Effector CD4-positive, alpha-beta T cell (primary cell): ENCODE results near the gene BCL2L2.
A peak's percentile ranks its signal among the peaks of the same experiment; 100 is the strongest.

Source experiments
- DNase-seq: peaks from one replicate; pipeline ENCODE4 v3.0.0-alpha.2; 2020

BCL2L2 gene

GRCh38 chr14:23299986-23300686 lies 6.5 kb upstream of the BCL2L2 start:
- DNase-seq = no peak

DNA sequence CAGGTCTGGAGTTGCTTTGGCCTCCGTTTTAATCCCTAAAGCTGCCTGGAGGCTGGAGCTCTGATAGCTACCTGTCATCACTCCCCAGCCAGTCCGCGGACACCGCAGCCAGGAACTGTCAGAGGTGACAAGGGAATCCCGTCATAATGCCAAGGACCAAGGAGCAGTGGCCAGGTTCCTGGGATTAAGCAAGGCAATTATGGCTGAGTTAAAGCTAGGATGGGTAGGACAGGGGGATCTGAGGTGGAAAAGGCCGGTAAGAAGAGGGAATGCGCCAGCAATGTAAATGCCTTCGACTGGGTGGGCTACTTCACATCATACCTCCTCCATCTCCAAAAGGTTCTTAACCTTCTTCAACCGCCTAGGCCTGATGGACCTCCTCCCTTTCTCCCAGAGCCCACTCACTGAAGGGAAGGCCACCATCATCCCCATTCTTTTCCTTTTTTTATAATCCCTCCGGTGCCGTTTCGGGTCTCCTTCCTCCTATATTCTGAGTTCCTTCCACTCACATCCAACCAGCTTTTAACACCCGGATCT lies 5.9 kb upstream of the BCL2L2 start:
- peak; percentile 19 for DNase-seq

GRCh38 chr14:23301288-23301968 lies 5.2 kb upstream of the BCL2L2 start:
- peak; percentile 93 for DNase-seq

DNA sequence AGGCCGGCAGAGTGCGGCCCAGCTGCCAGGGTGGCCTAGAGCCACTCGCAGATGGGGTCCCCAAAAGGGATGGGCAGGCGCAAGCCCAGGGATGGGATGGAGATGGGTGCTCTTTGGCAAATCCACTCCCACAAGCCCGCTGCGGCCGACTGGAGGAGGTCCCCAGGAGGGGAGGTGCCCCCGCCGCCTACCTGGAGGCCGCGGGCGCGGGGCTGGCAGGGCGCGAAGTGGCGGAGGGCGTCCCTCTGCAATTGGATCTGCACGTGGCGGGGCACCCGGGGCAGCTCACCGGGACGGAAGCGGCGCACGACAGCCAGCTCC lies 4.7 kb upstream of the BCL2L2 start:
- peak; percentile 58 for DNase-seq

DNA sequence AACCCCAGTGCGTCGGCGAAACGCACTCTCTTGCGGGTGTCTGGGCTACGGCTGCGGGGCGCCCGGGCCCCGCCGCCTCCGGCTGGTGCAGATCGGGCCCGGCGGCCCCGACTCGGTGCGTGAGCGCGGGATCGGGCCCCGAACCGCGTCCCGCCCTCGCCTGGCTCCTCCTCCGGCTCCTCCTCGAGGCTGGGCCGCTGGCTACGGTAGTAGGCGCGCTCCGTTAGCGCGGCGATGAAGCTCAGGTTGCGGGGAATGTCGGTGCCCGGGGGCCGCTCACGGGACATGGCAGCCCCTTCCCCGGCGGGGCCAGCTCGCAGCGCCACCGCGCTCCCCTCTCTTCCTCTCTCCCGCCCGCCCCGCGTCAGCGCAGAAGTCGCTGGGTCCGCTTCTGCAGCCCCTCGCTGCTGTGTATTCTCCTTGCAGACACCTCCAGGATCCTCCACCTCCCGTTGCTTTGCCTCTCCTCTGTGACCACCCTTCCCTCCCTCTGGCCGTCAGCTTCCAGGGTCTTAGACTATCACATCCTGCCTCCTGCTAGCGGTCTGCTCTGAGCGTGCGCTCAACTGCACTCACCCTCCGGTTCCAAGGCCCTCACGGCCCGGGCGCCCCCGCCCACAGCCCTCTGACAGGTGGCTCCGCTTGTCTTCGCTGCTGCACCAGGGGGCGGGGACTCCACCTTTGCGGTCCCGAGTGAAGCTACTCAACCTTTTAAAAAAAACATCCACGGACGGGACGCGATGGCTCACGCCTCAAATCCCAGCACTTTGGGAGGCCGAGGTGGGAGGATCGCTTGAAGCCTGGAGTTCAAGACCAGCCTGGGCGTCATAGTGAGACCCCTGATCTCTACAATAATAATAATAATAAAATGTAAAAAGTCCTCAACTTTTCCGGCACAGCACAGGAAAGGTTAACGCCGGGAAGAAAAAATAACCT lies 4.1 kb upstream of the BCL2L2 start, which contains the start of gene PPP1R3E:
PPP1R3E (minus strand) TSS at position 570 of the 936 bp plus-strand sequence; CDS start at position 287, 283 bp downstream.
- DNase-seq = peak; percentile 83

- no peak for DNase-seq
Measured at GRCh38 chr14:23307146-23307530, 505 bp downstream of the BCL2L2 start.

- no peak for DNase-seq
Measured at GRCh38 chr14:23307687-23308644, 1.3 kb downstream of the BCL2L2 start.

DNA sequence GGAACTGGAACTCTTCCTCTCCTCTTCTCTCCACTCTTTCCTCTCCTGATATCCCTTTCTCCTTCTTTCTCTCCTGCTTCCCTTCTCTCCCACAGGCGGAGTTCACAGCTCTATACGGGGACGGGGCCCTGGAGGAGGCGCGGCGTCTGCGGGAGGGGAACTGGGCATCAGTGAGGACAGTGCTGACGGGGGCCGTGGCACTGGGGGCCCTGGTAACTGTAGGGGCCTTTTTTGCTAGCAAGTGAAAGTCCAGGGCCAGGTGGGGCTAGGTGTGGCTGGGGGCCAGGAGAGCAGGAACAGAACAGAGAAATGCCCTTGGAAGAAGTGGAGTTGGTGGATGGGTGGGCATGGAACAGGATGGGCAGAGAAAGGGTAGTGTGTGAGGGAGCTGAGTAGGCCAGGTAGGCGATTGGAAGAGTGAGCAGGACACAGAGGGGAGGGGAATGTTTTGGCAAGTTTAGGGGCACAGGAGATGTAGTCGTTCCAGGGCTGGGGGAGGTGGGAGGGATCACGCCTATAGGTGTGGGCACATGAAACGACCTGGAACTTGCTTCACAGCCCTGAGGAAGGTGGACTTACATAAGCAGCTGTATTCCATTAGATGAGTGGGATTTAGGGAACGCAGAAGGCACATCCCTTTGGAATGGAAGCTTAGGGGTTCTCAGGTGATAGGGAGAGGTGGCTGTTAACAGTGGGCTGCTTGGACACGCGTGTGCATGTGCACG lies 2.2 kb downstream of the BCL2L2 start:
- DNase-seq = no peak

DNA sequence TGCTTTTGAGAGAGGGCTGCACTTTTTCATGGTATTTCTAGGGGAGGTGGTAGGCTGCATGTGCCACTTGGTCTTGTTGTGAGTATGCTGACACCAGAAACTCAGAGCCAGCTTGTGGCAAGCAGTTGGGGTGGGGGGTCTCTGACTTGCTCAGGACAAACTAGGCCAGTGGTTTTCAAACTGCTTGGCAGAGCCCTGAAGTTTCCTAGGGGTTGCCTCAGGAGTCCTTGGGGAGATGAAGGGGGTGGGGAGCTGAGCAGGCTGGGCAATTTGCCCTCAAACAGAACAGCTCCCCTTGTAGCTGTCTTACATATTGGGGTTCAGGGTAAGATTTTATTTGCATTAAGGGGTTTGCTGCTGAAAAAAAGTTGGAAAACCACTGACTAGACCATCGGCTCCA lies 3.9 kb downstream of the BCL2L2 start:
- DNase-seq = no peak

DNA sequence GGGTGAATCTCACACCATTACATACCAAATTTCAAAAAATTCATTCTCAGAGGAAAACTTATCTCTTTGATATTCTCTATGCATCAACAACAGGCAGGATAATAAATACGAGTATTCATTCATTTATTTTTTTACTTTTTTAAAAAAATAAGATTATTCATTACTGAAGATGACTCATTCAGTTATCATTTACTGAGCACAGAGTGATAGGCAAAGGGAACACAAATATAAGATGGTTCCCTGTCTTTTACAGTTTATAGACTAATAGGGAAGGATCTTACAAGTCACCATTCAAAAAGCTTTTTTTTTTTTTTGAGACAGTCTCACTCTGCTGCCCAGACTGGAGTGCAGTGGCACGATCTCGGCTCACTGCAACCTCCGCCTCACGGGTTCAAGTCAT lies 9.7 kb downstream of the BCL2L2 start:
- DNase-seq = no peak

GRCh38 chr14:23319746-23320583 lies 13.3 kb downstream of the BCL2L2 start:
- DNase-seq = no peak

DNA sequence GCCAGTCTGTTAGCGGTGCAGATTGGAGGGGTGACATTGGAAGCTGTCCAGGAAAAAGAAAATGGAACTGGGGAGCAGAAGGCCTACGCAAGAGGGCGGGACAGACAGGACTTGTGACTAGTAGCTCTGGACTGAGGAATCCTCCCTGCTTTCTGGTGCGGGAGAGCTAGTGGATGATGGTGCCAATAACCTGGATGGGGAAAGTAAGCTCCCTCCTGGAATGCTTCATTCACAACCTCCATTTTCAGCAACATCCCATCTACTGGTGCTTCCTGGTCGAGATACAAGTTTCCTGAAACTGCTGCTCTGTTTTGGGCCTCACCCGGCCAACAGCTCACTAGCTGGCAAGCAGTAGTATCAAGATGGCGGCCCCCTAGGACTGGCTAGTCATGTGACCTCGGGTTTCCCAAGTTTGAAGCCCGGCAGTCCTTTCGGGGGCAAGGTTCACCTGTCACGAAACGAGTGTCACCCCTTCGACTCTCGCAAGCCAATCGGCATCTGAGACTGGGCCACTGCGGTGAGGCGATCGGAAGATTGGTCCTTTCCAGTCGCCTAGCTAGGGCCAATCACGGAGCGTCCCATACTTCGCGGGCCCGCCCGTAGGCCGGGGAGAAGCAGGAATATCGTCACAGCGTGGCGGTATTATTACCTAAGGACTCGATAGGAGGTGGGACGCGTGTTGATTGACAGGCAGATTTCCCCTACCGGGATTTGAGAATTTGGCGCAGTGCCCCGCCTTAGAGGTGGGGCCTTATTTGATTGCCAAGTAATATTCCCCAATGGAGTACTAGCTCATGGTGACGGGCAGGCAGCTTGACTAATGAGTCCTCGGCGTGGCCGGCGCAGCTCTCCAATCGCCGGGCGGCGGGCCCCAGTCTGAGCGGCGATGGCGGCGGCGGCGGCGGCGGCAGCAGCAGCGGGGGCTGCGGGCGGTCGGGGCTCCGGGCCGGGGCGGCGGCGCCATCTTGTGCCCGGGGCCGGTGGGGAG lies 14.2 kb downstream of the BCL2L2 start, which contains the start of gene PABPN1:
PABPN1 (plus strand) TSS at position 874 of the 988 bp plus-strand sequence; CDS start at position 887, 13 bp downstream.
- peak; percentile 95 for DNase-seq

DNA sequence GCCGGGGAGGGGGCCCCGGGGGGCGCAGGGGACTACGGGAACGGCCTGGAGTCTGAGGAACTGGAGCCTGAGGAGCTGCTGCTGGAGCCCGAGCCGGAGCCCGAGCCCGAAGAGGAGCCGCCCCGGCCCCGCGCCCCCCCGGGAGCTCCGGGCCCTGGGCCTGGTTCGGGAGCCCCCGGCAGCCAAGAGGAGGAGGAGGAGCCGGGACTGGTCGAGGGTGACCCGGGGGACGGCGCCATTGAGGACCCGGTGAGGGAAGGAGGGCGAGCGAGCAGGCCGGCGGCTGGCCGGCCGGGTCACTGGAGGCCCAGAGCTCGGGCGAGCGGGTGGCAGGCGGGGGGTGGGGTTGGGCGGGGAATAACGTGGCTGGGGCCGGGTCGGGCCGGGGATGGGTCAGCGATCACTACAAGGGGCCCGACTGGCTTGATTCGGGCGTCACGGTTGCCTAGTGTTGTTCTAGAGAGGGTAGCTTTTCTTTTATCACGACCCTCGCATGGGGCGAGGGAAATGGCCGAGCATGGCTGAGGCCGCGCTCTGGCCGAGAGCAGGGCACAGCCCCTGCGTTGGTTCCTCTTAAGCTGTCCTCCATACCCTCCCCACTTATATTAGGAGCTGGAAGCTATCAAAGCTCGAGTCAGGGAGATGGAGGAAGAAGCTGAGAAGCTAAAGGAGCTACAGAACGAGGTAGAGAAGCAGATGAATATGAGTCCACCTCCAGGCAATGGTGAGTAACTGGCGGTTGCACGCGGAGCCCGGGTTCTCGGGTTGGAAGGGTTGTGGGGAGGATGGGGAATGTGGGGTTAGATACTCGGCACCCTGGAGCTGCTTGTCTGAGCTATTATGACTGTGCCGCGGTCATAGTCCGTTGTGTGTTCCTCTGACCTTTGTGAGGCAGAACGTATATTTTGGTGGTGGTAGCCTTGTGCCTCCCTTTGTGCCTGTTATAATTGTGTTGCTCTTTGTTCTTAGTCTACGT lies 15.2 kb downstream of the BCL2L2 start:
- DNase-seq = peak; percentile 30

GRCh38 chr14:23322568-23323517 lies 16.2 kb downstream of the BCL2L2 start:
- DNase-seq = no peak

DNA sequence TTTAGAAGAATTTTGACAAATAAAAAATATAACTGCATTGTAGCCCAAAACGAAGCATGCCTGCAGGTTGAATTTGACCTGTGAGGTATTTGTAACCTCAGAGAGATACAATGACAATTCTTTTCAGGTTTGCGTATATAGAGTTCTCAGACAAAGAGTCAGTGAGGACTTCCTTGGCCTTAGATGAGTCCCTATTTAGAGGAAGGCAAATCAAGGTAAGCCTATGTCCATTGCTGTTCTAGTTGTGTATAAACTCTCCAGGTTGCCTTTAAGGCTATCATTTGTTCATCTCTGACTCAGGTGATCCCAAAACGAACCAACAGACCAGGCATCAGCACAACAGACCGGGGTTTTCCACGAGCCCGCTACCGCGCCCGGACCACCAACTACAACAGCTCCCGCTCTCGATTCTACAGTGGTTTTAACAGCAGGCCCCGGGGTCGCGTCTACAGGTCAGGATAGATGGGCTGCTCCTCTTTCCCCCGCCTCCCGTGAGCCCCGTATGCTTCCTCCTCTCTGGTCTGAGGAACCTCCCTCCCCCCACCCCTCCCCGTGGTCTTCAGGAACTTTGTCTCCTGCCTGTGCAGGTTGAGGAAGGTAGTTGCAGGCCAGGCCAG lies 17.3 kb downstream of the BCL2L2 start:
- no peak for DNase-seq

GRCh38 chr14:23324455-23324846 lies 17.8 kb downstream of the BCL2L2 start:
- no peak for DNase-seq
